HCEC 1CT (cell line): ENCODE data around the gene GH1.
"Not testable (repeated sequence)": the region's sequence is repeated elsewhere in the genome, so short reads cannot be mapped to it uniquely, and the experiment has no call there.

ENCODE experiments used
- DNase-seq: peaks from one replicate; pipeline ENCODE4 v3.0.0-alpha.2; 2017

The GH1 gene

DNA sequence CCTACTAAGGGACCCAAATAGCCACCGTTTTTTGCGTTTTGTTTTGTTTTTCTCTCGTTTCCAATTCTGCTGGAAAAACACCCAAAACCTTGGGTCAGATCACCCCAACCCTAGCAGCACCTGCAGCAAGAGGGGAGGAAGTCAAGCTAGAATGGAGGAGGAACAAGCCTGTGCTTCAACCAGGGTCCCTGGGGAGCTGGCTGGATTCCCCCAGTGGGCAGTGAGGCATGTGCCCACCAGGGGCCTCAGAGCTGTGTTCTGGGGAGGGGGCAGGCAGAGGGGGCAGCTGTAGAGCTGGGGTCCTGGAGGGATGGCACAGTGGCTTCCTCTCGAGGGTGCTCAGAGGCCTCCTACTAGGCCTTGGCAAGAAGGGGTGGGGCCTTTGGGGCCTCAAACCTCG lies 7.0 kb upstream of the GH1 start:
- no peak for DNase-seq

DNA sequence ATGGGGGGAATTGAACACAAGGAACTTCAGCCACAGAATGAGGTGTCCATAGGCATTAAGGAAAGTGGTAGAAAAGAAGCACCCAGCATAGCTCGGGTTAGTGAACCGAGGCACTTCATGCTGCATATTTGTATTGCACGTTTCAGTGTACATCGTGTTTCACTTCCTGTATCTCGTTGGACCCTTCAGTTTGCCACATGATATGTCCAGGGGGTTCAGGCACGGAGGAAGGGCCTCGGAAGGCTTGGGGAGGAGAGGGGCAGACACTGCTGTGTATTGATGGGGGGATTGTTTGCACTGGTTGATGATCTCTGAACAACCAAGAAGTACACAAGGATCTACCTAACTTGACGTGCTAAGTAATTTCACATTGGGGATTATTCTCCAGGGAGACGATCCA lies 3.8 kb upstream of the GH1 start:
- DNase-seq: not testable (repeated sequence)

DNA sequence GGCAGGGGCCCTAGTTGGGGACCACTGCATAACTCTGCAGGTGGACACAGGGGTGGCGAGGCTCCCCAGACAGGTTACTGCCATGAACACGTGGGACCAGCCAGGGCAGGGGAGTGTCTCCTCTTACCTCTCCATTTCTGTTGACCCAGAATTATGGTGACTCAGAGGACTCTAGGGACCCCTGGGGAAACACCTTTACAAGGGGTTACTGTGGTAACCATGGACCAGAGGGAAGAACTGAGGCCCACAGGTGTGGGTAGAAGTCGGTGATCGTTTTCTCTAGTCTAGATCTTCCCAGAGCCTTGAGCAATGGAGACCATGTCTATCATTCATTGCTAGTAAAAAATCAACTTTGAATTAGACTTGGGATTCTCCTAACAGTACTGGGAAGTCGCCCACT lies 2.1 kb upstream of the GH1 start:
- DNase-seq: not testable (repeated sequence)

DNA sequence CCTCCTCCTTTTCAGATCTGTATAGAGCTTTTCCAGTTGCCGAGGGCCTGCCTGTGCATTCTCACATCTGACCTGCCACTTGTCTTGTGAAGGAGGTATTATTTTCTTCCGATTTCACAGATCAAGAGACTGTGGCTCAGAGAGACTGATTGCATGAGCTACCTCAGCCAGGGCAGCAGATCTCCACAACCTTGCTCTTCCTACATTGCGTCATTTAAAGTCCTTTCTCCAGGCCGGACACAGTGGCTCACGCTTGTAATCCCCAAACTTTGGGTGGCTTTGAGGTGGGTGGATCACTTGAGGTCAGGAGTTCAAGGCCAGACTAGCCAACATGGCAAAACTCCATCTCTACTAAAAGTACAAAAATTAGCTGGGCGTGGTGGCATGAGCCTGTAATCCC lies 1.4 kb upstream of the GH1 start:
- not testable (repeated sequence) for DNase-seq

DNA sequence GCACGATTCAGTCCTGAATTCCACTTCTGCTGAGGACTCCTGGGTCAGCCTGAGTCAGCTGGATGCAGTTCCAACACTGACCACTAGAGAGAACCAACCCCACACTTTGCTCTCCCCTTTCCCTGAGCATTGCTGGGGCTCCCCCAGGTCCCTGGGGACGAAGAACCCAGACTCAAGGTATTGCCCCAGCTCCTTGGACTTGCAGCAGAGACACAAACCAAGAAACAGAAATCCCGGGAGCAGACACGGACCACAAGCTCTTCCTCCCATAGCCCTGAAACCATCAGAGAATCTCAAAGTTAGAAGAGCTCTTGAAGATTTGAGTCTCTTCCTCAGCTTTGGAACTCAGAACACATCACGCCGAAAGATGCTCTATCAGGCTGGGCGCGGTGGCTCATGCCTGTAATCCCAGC lies 678 bp upstream of the GH1 start:
- DNase-seq: peak; percentile 20

DNA sequence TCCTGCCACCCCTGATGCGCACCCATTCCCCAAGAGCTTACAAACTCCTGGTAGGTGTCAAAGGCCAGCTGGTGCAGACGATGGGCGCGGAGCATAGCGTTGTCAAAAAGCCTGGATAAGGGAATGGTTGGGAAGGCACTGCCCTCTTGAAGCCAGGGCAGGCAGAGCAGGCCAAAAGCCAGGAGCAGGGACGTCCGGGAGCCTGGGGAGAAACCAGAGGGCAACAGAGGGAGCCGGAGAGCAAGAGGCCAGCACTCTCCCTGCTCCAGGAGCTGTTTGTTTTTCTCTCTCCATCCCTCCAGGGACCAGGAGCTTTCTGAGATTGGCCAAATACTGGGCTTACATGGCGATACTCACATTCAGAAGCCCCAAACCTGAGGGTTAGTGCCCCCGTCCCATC lies 334 bp downstream of the GH1 start:
- DNase-seq: no peak

DNA sequence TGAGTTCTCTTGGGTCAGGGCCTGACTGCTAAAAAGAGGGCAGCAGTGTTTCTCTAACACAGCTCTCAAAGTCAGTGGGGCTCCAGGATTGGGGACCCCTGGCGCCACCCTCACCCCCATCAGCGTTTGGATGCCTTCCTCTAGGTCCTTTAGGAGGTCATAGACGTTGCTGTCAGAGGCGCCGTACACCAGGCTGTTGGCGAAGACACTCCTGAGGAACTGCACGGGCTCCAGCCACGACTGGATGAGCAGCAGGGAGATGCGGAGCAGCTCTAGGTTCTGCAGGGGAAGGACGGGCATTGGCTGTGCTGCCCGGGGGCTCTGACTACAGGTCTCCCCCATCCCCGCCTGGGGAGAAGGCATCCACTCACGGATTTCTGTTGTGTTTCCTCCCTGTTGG lies 993 bp downstream of the GH1 start:
- no peak for DNase-seq

DNA sequence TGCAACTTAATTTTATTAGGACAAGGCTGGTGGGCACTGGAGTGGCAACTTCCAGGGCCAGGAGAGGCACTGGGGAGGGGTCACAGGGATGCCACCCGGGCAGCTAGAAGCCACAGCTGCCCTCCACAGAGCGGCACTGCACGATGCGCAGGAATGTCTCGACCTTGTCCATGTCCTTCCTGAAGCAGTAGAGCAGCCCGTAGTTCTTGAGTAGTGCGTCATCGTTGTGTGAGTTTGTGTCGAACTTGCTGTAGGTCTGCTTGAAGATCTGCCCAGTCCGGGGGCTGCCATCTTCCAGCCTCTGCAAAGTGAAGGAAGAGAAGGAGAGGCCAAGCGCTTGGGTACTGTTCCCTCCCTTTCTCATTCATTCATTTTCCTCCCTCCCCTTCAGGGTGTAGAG lies 1.4 kb downstream of the GH1 start:
- not testable (repeated sequence) for DNase-seq

DNA sequence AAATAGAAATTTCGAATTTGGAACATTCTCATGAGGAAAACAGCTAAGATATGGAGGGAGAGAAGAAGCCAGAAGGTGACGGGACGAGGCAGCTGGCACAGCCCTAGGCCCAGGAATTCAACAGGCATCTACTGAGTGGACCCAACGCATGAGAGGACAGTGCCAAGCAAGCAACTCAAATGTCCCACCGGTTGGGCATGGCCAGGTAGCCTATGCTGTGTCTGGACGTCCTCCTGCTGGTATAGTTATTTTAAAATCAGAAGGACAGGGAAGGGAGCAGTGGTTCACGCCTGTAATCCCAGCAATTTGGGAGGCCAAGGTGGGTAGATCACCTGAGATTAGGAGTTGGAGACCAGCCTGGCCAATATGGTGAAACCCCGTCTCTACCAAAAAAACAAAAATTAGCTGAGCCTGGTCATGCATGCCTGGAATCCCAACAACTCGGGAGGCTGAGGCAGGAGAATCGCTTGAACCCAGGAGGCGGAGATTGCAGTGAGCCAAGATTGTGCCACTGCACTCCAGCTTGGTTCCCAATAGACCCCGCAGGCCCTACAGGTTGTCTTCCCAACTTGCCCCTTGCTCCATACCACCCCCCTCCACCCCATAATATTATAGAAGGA lies 2.0 kb downstream of the GH1 start:
- DNase-seq: no peak

DNA sequence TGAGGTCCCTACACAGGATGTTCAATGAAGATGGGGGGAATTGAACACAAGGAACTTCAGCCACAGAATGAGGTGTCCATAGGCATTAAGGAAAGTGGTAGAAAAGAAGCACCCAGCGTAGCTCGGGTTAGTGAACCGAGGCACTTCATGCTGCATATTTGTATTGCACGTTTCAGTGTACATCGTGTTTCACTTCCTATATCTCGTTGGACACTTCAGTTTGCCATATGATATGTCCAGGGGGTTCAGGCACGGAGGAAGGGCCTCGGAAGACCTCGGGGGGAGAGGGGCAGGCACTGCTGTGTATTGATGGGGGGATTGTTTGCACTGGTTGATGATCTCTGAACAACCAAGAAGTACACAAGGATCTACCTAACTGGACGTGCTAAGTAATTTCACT lies 2.9 kb downstream of the GH1 start:
- DNase-seq: not testable (repeated sequence)

DNA sequence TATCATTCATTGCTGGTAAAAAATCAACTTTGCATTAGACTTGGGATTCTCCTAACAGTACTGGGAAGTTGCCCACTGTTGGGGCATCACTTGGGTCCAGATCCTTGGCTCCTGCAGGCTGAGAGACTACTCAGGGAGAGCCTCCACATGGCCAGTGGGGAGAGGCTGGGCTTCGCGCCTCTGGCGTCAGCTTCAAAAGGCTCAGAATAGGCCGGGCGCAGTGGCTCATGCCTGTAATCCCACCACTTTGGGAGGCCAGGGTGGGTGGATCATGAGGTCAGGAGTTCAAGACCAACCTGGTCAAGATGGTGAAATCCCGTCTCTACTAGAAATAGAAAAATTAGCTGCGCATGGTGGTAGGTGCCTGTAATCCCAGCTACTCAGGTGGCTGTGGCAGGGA lies 4.2 kb downstream of the GH1 start:
- no peak for DNase-seq

DNA sequence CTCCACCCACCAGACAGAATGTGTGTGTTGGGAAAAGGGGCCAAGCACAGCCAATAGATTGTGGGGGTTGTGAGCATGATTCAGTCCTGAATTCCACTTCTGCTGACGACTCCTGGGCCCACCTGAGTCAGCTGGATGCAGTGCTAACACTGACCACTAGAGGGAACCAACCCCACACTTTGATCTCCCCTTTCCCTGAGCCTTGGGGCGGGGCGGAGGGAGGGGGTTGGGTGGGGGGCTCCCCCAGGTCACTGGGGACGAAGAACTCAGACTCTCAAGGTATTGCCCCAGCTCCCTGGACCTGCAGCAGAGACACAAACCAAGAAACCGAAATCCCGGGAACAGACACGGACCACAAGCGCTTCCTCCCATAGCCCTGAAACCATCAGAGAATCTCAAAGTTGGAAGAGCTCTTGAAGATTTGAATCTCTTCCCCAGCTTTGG lies 7.0 kb downstream of the GH1 start:
- DNase-seq: no peak

DNA sequence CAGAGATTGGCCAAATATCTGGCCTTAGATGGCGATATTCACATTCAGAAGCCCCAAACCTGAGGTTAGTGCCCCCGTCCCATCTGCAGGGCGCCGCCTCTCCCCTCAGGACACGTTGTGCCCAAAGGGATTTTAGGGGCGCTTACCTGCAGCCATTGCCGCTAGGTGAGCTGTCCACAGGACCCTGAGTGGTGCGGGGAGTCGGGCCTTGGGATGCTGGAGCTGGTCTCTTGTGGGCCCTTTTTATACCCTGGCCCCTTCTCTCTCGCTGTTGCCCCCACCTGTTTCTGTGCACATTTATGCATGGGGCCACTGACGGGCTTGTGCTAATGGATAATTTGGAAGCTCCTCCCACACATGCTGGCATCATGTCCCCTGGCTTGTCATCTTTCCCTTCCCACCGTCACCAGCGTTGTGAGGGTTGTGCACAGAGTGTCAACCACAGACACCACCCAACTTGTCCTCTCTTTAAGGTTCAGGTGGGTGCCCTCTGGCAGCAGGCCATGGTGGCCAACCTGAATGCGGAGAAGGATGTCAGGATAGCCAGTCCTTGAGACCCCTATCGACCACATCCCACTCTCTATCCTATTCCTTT lies 7.5 kb downstream of the GH1 start, which contains the start of gene CSHL1:
TSS of gene CSHL1 (minus strand) at position 218 of the 595 bp plus-strand sequence. CDS start at position 156, 62 bp downstream.
- DNase-seq: no peak

DNA sequence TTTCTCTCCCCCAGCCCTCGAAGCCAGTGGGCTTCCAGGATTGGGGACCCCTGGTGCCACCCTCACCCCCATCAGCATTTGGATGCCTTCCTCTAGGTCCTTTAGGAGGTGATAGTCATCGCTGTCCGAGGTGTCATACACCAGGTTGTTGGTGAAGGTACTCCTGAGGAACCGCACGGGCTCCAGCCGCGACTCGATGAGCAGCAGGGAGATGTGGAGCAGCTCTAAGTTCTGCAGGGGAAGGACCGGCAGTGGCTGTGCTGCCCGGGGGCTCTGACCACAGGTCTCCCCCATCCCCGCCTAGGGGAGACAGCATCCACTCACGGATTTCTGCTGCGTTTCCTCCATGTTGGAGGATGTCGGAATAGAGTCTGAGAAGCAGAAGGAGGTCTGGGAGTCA lies 8.5 kb downstream of the GH1 start:
- DNase-seq: no peak

DNA sequence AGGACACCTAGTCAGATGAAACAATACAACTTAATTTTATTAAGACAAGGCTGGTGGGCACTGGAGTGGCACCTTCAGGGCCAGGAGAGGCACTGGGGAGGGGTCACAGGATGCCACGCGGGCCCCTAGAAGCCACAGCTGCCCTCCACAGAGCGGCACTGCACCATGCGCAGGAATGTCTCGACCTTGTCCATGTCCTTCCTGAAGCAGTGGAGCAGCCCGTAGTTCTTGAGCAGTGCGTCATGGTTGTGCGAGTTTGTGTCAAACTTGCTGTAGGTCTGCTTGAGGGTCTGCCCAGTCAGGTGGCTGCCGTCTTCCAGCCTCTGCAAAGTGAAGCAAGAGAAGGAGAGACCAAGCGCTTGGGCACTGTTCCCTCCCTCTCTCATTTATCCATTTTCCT lies 9.1 kb downstream of the GH1 start:
- DNase-seq: not testable (repeated sequence)

DNA sequence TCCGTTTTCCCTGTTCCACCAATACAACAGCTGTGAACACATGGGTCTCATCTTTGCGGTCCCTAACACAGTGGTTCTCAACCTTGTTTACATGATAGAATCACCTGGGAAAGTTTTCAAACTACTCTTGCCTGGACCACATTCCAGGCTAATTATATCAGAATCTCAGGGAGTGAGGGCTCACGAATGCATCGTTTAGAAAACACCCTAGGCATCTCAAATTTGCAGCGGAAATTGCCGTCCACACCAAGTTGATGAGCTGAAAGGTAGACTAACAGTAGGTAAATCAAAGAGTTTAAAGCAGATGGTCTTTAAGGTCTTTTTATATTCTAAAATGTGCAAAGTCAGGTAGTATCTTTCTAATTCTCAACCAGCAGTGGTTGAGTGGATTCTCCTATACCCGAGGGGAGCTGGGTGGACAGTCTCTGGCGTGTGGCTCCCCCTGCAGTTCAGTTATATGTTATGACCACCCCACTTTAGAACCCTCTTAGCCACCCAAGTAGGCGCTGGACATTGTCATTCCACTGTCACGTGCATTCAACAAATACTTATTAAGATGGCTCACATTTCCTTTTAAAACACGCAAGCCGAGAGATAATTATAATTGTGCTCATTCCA lies 11.4 kb downstream of the GH1 start:
- peak; percentile 24 for DNase-seq

DNA sequence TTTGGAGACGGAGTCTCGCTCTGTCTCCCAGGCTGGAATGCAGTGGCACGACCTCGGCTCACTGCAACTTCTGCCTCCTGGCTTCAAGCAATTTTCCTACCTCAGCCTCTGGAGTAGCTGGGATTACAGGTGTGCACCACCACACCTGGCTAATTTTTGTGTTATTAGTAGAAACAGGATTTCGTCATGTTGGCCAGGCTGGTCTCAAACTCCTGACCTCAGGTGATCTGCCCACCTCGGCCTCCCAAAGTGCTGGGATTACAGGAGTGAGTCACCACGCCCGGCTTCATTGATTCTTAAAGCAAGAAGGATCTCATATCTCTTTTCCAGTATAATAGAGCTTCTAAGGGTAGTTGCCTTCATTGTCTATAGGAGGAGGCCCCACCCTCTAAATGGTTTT lies 13.8 kb downstream of the GH1 start:
- DNase-seq: not testable (repeated sequence)

DNA sequence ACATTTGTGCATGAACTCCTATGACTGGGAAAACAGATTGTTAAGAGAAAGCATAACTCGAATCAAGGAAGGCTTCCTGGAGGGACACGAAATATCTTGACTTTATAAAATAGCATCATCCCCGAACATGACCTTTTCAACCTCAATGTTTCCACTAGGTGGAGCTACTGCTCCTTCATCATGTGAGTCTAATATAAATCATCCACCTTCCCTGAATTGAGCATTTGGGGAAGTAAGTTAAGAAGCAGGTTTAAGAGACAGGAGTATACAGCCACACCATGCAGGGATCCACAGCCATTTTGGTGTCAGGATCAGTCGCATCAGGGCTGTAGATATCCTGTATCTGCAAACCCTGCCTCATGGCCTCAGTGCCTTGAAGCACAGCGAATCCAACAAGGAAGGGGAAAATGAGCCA lies 14.8 kb downstream of the GH1 start:
- not testable (repeated sequence) for DNase-seq

DNA sequence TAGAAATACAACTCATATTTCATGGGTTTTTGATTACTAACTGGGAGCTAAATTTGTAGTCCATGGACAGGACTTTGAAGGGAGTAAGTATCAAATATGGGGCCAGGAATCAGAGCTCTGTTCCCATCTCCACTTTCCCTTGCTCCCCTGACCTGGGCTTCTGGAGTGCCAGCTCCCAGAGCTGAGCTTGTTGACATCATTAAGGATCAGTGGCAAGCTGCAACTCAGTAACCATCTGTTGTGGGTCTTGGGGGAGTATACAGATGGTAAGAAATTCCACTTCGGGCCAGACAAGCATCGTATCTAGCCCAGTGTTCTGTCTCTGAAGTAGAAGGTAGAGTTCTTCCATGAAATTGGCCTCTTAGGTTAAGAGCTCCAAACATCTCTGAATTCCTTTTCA lies 16.7 kb downstream of the GH1 start:
- DNase-seq: not testable (repeated sequence)

DNA sequence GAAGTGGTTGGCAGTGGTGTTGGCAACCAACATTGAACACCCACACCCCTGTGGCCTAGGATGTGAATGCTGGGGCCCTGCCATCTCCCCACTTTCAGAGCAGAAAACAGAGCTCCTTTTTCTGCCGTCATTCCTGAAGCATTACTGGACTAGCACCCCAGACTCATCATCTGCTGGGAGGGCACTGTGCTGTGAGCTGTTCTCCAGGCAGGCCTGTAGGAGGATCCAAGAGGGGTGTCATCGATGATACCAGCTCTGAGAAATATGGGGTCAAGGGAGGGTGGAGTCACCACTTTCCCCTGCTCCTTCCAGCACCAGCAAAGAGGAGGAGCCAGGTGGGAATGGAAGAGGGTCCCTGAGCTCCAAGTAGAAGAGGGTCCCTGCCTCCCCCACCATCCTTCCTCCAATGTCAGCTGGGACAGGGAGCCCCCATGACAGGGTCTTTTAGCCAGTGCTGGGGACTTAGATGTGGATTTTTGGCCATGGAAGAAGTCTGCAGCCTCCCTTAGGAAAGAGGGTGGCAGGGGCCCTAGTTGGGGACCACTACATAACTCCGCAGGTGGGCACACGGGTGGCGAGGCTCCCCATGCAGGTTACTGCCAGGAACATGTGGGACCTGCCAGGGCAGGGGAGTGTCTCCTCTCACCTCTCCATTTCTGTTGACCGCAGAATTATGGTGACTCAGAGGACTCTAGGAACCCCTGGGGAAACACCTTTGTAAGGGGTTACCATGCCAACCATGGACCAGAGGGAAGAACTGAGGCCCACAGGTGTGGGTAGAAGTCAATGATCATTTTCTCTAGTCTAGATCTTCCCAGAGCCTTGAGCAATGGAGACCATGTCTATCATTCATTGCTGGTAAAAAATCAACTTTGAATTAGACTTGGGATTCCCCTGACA lies 19.5 kb downstream of the GH1 start:
- DNase-seq: not testable (repeated sequence)

DNA sequence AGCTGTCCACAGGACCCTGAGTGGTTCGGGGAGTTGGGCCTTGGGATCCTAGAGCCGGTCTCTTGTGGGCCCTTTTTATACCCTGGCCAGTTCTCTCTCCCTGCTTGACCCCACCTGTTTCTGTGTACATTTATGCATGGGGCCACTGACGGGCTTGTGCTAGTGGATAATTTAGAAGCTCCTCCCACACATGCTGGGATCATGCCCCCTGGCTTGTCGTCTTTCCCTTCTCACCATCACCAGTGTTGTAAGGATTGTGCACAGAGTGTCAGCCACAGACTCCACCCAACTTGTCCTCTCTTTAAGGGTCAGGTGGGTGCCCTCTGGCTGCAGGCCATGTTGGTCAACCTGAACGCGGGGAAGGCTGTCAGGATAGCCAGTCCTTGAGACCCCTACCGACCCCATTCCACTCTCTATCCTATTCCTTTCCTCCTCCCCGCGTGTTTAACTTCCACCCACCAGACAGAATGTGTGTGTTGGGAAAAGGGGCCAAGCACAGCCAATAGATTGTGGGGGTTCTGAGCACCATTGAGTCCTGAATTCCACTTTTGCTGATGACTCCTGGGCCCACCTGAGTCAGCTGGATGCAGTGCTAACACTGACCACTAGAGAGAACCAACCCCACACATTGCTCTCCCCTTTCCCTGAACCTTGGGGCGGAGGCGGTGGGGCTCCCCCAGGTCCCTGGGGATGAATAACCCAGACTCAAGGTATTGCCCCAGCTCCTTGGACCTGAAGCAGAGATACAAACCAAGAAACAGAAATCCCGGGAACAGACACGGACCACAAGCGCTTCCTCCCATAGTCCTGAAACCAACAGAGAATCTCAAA lies 21.9 kb downstream of the GH1 start, which contains the start of gene CSH1:
TSS of gene CSH1 (minus strand) at position 51 of the 831 bp plus-strand sequence. CDS start 63 bp downstream, outside the sequence.
- not testable (repeated sequence) for DNase-seq

DNA sequence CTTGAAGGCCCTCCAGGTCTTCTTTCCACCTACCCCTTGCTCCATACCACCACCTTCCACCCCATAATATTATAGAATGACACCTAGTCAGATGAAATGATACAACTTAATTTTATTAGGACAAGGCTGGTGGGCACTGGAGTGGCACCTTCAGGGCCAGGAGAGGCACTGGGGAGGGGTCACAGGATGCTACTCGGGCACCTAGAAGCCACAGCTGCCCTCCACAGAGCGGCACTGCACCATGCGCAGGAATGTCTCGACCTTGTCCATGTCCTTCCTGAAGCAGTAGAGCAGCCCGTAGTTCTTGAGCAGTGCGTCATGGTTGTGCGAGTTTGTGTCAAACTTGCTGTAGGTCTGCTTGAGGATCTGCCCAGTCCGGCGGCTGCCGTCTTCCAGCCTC lies 23.8 kb downstream of the GH1 start:
- DNase-seq: not testable (repeated sequence)
